Tibial artery (tissue), 4 donors: ENCODE results near the gene MUC3A.

Source experiments
- DNase-seq, 2 donors: peaks; one replicate each; pipeline ENCODE4 v3.0.0-alpha.2; 2019
- H3K27ac ChIP-seq, 2 donors: fragments of 200-600 bp; sonication (generic) in 1 of 2; 1 replicate in 1 of 2; 2 replicates in 1 of 2; pipeline ENCODE4 v1.5.1; 2018 to 2019; ENCODE audit warnings: mild to moderate bottlenecking in 1 of 2
- H3K27me3 ChIP-seq, 2 donors: fragments of 200-600 bp; sonication (generic) in 1 of 2; one replicate each; pipeline versions ENCODE4 v1.5.1 to v1.6.0; 2016 to 2019
- H3K36me3 ChIP-seq, 3 donors: fragments of 200-600 bp; sonication (generic) in 2 of 3; one replicate each; pipeline ENCODE4 v1.5.1; 2016 to 2019; ENCODE audit warnings: mild to moderate bottlenecking in 2 of 3
- H3K4me1 ChIP-seq, 4 donors: fragments of 200-600 bp; sonication (generic) in 2 of 4; 1 replicate in 3 of 4; 2 replicates in 1 of 4; pipeline ENCODE4 v1.5.1; 2016 to 2019
- H3K4me3 ChIP-seq, 2 donors: fragments of 200-600 bp; sonication (generic) in 1 of 2; 1 replicate in 1 of 2; 2 replicates in 1 of 2; pipeline ENCODE4 v1.5.1; 2018 to 2019; ENCODE audit warnings: mild to moderate bottlenecking in 2 of 2
- H3K9me3 ChIP-seq, 3 donors: fragments of 200-600 bp; sonication (generic) in 1 of 3; one replicate each; pipeline ENCODE4 v1.5.1; 2016 to 2019
- CTCF ChIP-seq, 2 experiments: fragments of 200-600 bp in 1 of 2; fragments of 450-650 bp in 1 of 2; IDR thresholded peaks; one replicate each; pipeline ENCODE4 v1.5.1; 2017 to 2019; ENCODE audit warnings: antibody characterized with exemption in 2 of 2, mild to moderate bottlenecking in 1 of 2, moderate library complexity in 1 of 2
- intact Hi-C: fragments of 100-400 bp; cut with DNase I; formaldehyde crosslinking; loops from one replicate; pipeline ENCODE4 v1.15.0; 2023; ENCODE audit warnings: low total_unique reads

Gene MUC3A

GRCh38 chr7:100944138-100944537 lies 5.2 kb upstream of the MUC3A start:
- intact Hi-C loops = no loop called here
- Histone ChIP-seq H3K4me3 (no peak overlapping the region), H3K36me3 (no peaks in the 10 kb centered on the region), H3K27me3 (peaks cover 0 to 28% of the 10 kb centered on the region in 2 donors), H3K27ac (no peak overlapping the region), H3K9me3 (peaks cover 0 to 6% (median 2%) of the 10 kb centered on the region in 3 donors), H3K4me1 (peaks cover 0 to 5% (median 2%) of the 10 kb centered on the region in 4 donors)
- TF ChIP-seq CTCF (IDR thresholded peaks at IDR 0.05) = no peak
- DNase-seq = no peak

GRCh38 chr7:100946111-100946510 lies 3.2 kb upstream of the MUC3A start:
- Histone ChIP-seq H3K4me1 (peaks cover 0 to 5% (median 2%) of the 10 kb centered on the region in 4 donors), H3K36me3 (no peaks in the 10 kb centered on the region), H3K9me3 (peaks cover 0 to 2% (median 0%) of the 10 kb centered on the region in 3 donors), H3K27ac (no peak overlapping the region), H3K27me3 (peaks cover 0 to 48% of the 10 kb centered on the region in 2 donors), H3K4me3 (no peak overlapping the region)
- intact Hi-C loops = no loop called here
- no peak for TF ChIP-seq CTCF (IDR thresholded peaks at IDR 0.05)
- no peak for DNase-seq

GRCh38 chr7:100946766-100947365 lies 2.5 kb upstream of the MUC3A start:
- H3K4me1 ChIP-seq = peaks cover 0 to 5% (median 2%) of the 10 kb centered on the region in 4 donors
- no peak for DNase-seq
- H3K9me3 ChIP-seq = peaks cover 0 to 2% (median 0%) of the 10 kb centered on the region in 3 donors
- intact Hi-C loops = no loop called here
- peaks cover 0 to 55% of the 10 kb centered on the region in 2 donors for H3K27me3 ChIP-seq
- no peak overlapping the region for H3K27ac ChIP-seq
- H3K4me3 ChIP-seq = no peak overlapping the region
- TF ChIP-seq CTCF (IDR thresholded peaks at IDR 0.05) = no peak
- H3K36me3 ChIP-seq = no peaks in the 10 kb centered on the region

- Histone ChIP-seq H3K4me3 (no peak overlapping the region), H3K27ac (no peak overlapping the region)
- TF ChIP-seq CTCF (IDR thresholded peaks at IDR 0.05) = no peak
Observed at GRCh38 chr7:100947792-100948191, 1.5 kb upstream of the MUC3A start.

GRCh38 chr7:100949933-100950443 lies 654 bp downstream of the MUC3A start:
- H3K36me3 ChIP-seq = no peaks in the 10 kb centered on the region
- intact Hi-C loops = no loop called here
- TF ChIP-seq CTCF (IDR thresholded peaks at IDR 0.05) = no peak
- no peaks in the 10 kb centered on the region for H3K4me1 ChIP-seq
- H3K27me3 ChIP-seq = peaks cover 0 to 60% of the 10 kb centered on the region in 2 donors
- H3K27ac ChIP-seq = no peak overlapping the region
- H3K4me3 ChIP-seq = no peak overlapping the region
- H3K9me3 ChIP-seq = no peaks in the 10 kb centered on the region
- DNase-seq = no peak

More at GRCh38 chr7:100947792-100948191, 1.5 kb upstream of the MUC3A start:
- intact Hi-C loops = no loop called here
- peaks cover 0 to 2% (median 0%) of the 10 kb centered on the region in 3 donors for H3K9me3 ChIP-seq
- no peaks in the 10 kb centered on the region for H3K4me1 ChIP-seq
- H3K27me3 ChIP-seq = peaks cover 0 to 63% of the 10 kb centered on the region in 2 donors
- no peak for DNase-seq
- no peaks in the 10 kb centered on the region for H3K36me3 ChIP-seq
